Astrocyte (in vitro differentiated cells and primary cell): ENCODE results near the gene PFDN4. TPM values are rescaled to one million over a fixed set of nuclear protein-coding genes. Genes with fewer than 3 reads are reported as not detected.

Source experiments
- DNase-seq: peaks from one replicate; pipeline ENCODE4 v3.0.0-alpha.2; 2010; ENCODE audit warnings: low read depth
- FAIRE-seq: peaks from 2 replicates; lab custom pipeline; 2011; peaks lifted over from hg19 to GRCh38; lab: Jason Lieb, UNC
- H2AFZ ChIP-seq: 2 replicates; pipeline ENCODE4 v1.6.0; 2012; ENCODE audit warnings: low read depth, low read length, inconsistent platforms
- H3K27ac ChIP-seq: 2 replicates; pipeline ENCODE4 v1.5.1; 2011; ENCODE audit warnings: low read depth, low read length, inconsistent platforms
- H3K27me3 ChIP-seq: 2 replicates; pipeline ENCODE4 v1.6.0; 2011; ENCODE audit warnings: low read length, inconsistent platforms; ENCODE audit not compliant: insufficient read depth
- H3K36me3 ChIP-seq: 2 replicates; pipeline ENCODE4 v1.5.1; 2011; ENCODE audit warnings: low read length, inconsistent platforms; ENCODE audit not compliant: insufficient read depth
- H3K4me1 ChIP-seq: 2 replicates; pipeline ENCODE4 v1.5.1; 2011; ENCODE audit warnings: low read length, inconsistent platforms; ENCODE audit not compliant: insufficient read depth
- H3K4me2 ChIP-seq: 2 replicates; pipeline ENCODE4 v1.6.0; 2012; ENCODE audit warnings: low read length, inconsistent platforms
- H3K4me3 ChIP-seq: 2 replicates; pipeline ENCODE4 v1.5.1; 2011; ENCODE audit warnings: low read depth, mild to moderate bottlenecking, low read length, inconsistent platforms; ENCODE audit not compliant: insufficient read depth
- H3K79me2 ChIP-seq: 2 replicates; pipeline ENCODE4 v1.6.0; 2012; ENCODE audit warnings: mild to moderate bottlenecking, low read length, inconsistent platforms; ENCODE audit not compliant: insufficient read depth
- H3K9ac ChIP-seq: 2 replicates; pipeline ENCODE4 v1.6.0; 2012; ENCODE audit warnings: mild to moderate bottlenecking, low read length, inconsistent platforms
- H3K9me3 ChIP-seq: 2 replicates; pipeline ENCODE4 v1.5.1; 2012; ENCODE audit warnings: low read depth, mild to moderate bottlenecking, low read length, inconsistent platforms; ENCODE audit not compliant: insufficient read depth
- H4K20me1 ChIP-seq: 2 replicates; pipeline ENCODE4 v1.6.0; 2012; ENCODE audit warnings: low read length, inconsistent platforms; ENCODE audit not compliant: insufficient read depth
- H3K27ac Mint-ChIP-seq: one replicate; pipeline ENCODE4 v1.8.0; 2021; ENCODE audit warnings: mild to moderate bottlenecking, mixed read lengths; ENCODE audit not compliant: unreplicated experiment
- H3K27me3 Mint-ChIP-seq: one replicate; pipeline ENCODE4 v1.8.0; 2021; ENCODE audit warnings: low read depth, mixed read lengths; ENCODE audit not compliant: unreplicated experiment
- H3K36me3 Mint-ChIP-seq: one replicate; pipeline ENCODE4 v1.8.0; 2021; ENCODE audit warnings: low read depth, mixed read lengths; ENCODE audit not compliant: unreplicated experiment
- H3K4me1 Mint-ChIP-seq: one replicate; pipeline ENCODE4 v1.8.0; 2021; ENCODE audit warnings: low read depth, mixed read lengths; ENCODE audit not compliant: unreplicated experiment
- H3K4me3 Mint-ChIP-seq: one replicate; pipeline ENCODE4 v1.8.0; 2021; ENCODE audit warnings: mild to moderate bottlenecking, moderate library complexity, mixed read lengths; ENCODE audit not compliant: unreplicated experiment
- H3K9me3 Mint-ChIP-seq: one replicate; pipeline ENCODE4 v1.8.0; 2021; ENCODE audit warnings: mild to moderate bottlenecking, mixed read lengths; ENCODE audit not compliant: unreplicated experiment
- EZH2 ChIP-seq: IDR thresholded peaks from 2 replicates; pipeline ENCODE4 v1.6.1; 2012; ENCODE audit warnings: mild to moderate bottlenecking, low read length, inconsistent platforms; ENCODE audit not compliant: insufficient read depth
- total RNA-seq: library from RNA; stranded (reverse); gene quantifications from 2 replicates; pipeline ENCODE4 v1.2.1, GENCODE V29; 2021
- TF ChIP-seq, protein P1 (sequence below): IDR thresholded peaks from 2 replicates; pipeline ENCODE4 v1.5.1; 2011; ENCODE audit warnings: low read depth, mild to moderate bottlenecking, inconsistent platforms, low read length, moderate library complexity; ENCODE audit not compliant: insufficient read depth

The PFDN4 gene
- total RNA-seq, 1 donor from 2014 or later: 35.2 TPM

DNA sequence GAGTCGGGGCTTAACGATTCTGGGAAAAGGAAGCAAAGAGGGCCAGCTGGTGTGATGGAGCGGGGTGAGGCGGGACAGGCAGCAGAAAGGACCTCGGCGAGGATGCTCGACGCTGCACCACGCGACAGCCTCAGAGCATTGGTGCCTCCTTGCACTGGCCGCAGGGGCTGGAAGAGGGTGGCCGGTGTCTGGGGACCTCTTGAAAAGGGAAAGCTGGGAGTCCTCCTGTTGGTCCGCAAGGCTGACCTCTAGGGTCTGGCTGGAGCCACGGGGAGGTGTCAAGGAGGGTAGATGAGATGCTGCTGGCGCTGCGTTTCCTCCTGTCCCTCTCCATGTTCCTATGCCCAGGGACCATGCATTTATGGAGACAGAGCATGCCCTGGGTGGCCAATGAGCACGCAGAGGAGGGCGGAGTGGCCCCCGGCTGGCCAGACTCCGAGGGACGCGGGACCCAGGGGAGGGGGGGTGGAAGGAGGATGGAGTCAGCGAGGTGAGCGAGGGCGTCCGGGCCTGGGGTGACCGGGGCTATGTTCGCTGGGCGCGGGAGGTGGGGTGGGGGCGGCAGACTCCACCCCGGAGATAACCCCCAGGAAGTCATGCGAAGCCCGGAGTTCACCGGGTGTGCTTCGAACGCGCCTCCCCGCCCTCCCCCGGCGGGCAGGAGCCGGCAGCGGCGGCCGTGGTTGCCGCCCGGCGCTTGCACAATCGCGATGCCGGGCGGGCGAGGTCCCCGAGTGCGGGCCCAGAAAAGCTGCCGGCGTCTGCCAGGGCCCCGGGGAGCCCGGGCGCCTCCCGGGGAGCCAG, 34.0 kb upstream of the PFDN4 start, which contains the start of gene CYP24A1:
CYP24A1 (minus strand) TSS at position 334 of the 804 bp plus-strand sequence. CDS start 407 bp downstream, outside the sequence.
- no peaks in the 10 kb centered on the region for H4K20me1 ChIP-seq
- no peaks in the 10 kb centered on the region for H3K79me2 ChIP-seq
- peak within 1 kb of the TSS; percentile 45 for H3K4me3 ChIP-seq
- no peaks in the 10 kb centered on the region for H3K36me3 ChIP-seq
- H3K4me2 ChIP-seq: peak within 1 kb of the TSS; percentile 83
- TF ChIP-seq EZH2: peak; percentile 79
- TF ChIP-seq, protein P1, sequence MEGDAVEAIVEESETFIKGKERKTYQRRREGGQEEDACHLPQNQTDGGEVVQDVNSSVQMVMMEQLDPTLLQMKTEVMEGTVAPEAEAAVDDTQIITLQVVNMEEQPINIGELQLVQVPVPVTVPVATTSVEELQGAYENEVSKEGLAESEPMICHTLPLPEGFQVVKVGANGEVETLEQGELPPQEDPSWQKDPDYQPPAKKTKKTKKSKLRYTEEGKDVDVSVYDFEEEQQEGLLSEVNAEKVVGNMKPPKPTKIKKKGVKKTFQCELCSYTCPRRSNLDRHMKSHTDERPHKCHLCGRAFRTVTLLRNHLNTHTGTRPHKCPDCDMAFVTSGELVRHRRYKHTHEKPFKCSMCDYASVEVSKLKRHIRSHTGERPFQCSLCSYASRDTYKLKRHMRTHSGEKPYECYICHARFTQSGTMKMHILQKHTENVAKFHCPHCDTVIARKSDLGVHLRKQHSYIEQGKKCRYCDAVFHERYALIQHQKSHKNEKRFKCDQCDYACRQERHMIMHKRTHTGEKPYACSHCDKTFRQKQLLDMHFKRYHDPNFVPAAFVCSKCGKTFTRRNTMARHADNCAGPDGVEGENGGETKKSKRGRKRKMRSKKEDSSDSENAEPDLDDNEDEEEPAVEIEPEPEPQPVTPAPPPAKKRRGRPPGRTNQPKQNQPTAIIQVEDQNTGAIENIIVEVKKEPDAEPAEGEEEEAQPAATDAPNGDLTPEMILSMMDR: no peak
- H3K9ac ChIP-seq: no peak within 1 kb of the TSS
- H3K4me3 Mint-ChIP-seq: peak within 1 kb of the TSS; percentile 73
- peaks cover 27% of the 10 kb centered on the region for H3K4me1 ChIP-seq
- peaks cover 15% of the 10 kb centered on the region for H3K4me1 Mint-ChIP-seq
- H3K27me3 Mint-ChIP-seq: peaks cover 47% of the 10 kb centered on the region
- H3K9me3 Mint-ChIP-seq: peaks cover 2% of the 10 kb centered on the region
- peak within 1 kb of the TSS; percentile 60 for H2AFZ ChIP-seq
- DNase-seq (no peak), FAIRE-seq (no peak)
- no peaks in the 10 kb centered on the region for H3K9me3 ChIP-seq
- H3K27ac Mint-ChIP-seq: no peak within 1 kb of the TSS
- no peaks in the 10 kb centered on the region for H3K36me3 Mint-ChIP-seq
- H3K27ac ChIP-seq: no peak within 1 kb of the TSS
- peaks cover 38% of the 10 kb centered on the region for H3K27me3 ChIP-seq

- H3K9me3 Mint-ChIP-seq: peaks cover 2% of the 10 kb centered on the region
- FAIRE-seq (no peak), DNase-seq (no peak)
- Histone ChIP-seq H3K9me3 (no peaks in the 10 kb centered on the region), H4K20me1 (no peaks in the 10 kb centered on the region), H3K4me2 (peak overlapping the region; percentile 83), H3K36me3 (no peaks in the 10 kb centered on the region), H3K27ac (no peak overlapping the region), H3K4me3 (peak overlapping the region; percentile 45), H2AFZ (peak overlapping the region; percentile 35), H3K79me2 (no peaks in the 10 kb centered on the region), H3K4me1 (peaks cover 20% of the 10 kb centered on the region), H3K27me3 (peaks cover 38% of the 10 kb centered on the region), H3K9ac (no peak overlapping the region)
- peaks cover 15% of the 10 kb centered on the region for H3K4me1 Mint-ChIP-seq
- no peak for TF ChIP-seq EZH2
- TF ChIP-seq, protein P1: no peak
- no peaks in the 10 kb centered on the region for H3K36me3 Mint-ChIP-seq
- peak overlapping the region; percentile 73 for H3K4me3 Mint-ChIP-seq
- no peak overlapping the region for H3K27ac Mint-ChIP-seq
- H3K27me3 Mint-ChIP-seq: peaks cover 47% of the 10 kb centered on the region
These were observed 33.3 kb upstream of the PFDN4 start for GRCh38 chr20:54174457-54175175.
